ENCODE data around the gene GSG1L. TPM values are rescaled to one million over a fixed set of nuclear protein-coding genes. Genes with fewer than 3 reads are reported as not detected.

GSG1L gene
- total RNA-seq, 1 donor, result not detected

DNA sequence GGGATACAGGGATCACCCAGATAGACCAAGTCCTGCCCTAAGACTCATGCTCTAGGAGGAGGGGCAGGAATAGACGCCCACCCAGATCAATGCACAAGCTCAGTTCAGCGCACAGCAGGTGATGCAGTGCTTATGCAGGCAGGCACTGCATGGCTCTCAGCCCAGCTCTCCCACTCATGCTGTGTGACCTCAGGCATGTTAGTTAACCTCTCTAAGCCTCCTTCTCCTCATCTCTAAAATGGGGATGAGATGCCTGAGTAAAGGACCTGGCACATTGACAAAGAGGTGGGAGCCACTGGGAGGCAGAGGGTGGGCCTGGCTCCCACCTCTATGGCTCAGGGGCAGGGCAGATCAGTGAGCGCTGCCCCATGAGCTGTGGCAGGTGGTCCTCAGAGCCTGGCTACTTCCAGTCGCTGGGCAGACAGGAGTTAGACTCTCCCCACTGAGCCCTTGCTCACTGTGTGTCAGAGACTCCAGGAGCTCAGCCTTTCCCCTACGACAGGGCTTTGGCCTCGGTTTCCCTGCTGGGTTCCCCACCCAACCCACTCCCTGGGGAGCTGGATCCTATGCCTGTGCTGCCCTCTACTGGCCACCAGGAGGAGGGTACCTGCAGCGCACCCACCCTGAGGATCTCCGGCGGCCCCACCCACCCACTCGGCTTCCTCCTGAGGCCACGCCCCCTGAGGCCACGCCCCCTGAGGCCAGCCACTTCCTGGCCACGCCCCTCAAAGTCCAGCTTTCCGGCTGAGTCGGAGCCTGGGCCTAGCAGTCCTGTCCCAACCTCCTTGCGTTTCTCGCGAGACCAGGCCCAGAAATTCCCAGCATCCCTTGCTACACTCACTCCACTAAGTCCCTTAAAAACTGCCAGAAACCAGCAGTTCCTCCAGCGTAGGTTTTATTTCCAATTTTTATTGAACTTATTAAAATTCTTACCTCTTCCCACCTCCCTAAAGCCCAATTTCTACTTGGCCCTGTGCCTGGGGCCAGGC, 196.1 kb downstream of the GSG1L start:
- DNase-seq (ENCODE audit: low read depth in 2 of 3, low spot score in 2 of 3), result peak in 2 of 3 donors; percentile 67

DNA sequence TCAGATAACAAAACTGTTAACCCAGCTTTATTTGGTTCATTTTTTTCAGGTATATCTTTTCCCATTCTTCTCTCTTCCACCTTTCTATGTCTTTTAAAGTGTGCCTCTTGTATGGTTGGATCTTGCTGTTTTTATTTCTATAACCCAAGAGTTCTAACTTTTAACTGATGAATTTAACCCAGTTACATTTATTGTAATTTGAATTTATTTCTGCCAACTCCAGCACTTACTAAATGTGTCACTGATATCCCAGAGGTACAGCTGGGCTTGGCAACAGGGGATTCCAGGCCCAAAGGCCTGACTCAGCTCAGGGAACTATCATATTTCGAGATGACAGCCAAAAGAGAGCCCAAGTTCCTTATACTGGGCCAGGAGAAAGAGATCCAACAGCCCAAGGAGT, 200.1 kb downstream of the GSG1L start:
- DNase-seq (ENCODE audit: low read depth in 2 of 3, low spot score in 2 of 3), result no peak

DNA sequence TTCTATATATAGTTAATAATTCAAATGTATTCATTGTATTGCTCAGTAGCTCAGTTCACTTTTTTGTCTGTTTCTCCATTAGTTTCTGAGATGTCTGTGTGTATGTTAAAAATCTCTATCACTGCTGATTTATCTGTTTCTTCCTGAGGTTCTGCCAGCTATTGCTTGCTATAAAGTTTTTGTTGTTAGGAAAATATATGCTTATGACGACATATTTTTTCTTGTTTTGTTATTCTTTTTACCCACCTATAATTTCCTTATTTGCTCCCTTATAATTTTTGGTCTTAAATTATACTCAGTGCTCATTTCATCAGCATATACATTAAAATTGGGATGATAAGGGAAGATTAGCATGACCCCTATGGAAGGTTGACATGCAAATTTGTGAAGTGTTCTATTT, 200.6 kb downstream of the GSG1L start:
- no peak for DNase-seq (ENCODE audit: low read depth in 2 of 3, low spot score in 2 of 3)

DNA sequence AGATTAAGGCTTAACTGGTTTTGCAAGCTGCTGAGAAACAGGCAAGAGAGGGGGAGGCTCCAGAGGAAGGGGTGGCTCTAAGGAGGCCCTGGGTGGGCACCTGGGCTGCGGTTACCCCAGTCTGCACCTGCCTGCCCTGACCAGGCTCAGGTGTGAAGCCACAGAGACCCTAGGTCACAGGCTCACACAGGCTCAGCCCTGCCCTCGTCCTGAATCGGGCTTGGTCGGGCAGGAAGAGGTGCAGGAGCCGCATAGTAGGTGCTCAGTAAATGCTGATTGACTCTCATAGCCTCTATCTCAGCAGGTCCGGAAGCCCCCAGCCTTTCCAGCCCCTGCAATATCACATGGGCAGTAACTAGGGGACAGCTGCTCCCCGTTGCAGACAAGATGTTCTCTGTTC, 203.4 kb downstream of the GSG1L start:
- DNase-seq (ENCODE audit: low read depth in 2 of 3, low spot score in 2 of 3), result no peak

DNA sequence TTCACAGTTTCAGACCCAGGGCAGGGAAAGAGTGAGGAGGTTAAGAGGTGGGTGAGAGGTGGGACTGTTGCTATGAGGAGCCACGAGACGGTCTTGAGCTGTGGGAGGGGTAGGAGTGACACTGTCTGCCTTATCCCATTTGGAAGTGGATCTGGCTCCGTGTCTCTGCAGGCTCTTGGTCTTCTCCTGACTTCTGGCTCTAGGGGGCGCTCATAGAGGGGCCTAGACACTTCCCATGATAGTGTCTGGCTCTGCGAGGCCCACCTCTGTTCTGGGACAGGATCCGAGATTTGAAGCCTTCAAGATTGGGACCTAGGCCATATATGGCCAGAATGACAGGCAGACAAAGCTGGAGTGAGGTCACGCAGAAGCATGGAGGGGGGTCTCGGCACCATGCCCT, 204.5 kb downstream of the GSG1L start:
- no peak for DNase-seq (ENCODE audit: low read depth in 2 of 3, low spot score in 2 of 3)

DNA sequence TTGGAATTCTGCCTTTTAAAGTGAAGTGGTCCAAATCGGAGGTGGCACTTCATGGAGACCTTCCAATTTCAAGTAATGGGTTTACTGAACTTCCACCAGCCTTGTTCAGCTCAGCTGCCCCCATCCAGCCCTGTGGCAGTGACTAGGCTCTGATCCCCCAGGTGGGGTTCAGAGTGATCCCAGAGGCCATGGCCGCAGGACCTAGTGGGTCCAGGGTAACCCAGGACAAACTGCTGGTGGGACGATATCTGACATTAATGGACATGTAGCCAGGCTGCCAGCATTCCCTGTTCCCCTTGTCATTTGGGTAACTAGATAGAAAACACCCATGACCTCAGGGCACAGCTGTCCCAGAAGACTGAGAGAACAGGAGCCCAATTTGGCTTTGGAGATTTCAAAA, 209.9 kb downstream of the GSG1L start:
- DNase-seq (ENCODE audit: low read depth in 2 of 3, low spot score in 2 of 3), result no peak

DNA sequence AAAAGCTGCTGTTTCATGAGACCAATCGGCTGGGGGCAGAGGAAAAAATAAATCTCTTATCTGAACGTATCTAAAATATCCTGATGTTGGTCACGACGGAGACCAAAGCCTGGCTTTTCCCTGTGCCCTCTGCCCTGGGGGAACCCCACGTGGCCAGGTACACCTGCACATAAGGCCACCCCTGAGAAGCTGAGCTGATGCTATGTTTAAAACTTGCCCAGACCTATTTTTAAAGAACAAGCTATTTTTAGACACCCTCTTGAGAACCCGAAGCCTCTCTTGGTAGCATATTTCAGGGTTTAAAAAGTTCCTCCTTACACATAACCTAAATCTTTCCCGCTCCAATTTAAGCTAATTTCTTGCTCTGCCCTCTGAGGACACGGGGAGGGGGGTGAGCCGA, 210.4 kb downstream of the GSG1L start:
- no peak for DNase-seq (ENCODE audit: low read depth in 2 of 3, low spot score in 2 of 3)

DNA sequence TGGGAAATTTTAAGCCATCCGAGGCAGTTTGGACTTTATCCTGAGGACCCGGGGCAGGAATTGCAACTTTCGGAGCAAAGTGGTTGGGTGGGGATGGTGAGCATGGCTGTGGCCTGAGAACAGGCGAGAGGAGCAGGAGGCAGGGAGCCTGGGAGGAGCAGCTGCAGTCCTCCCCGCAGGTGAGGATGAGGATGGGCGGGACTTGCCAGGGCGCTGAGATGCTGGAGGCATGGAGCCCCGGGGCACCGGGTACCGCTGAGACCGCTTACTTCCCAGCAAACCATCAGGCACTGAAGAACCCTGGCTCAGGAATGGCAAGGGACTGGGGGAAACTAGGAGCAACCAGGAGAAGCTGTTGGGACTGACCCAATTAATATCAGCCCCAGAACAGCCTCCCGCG, 210.8 kb downstream of the GSG1L start:
- DNase-seq (ENCODE audit: low read depth in 2 of 3, low spot score in 2 of 3), result no peak

DNA sequence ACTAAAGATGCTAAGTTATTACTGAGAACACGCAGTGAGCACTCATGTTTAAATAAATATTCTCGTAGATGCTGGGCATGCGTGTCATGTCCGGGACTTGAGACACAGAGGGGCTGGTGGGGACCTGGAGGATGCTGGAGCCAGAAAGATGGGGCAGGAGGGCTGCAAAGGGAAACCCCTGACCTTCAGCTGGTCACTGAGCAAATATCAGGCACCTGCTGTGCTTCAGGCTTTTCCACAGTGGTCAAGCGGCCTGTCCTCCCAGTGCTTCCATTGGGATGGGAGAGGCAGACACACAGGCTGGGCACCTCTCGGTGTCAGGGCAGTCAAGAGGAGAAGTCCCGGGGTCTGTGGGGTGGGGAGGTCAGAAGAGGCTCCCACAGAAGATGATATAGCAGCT, 211.4 kb downstream of the GSG1L start:
- no peak for DNase-seq (ENCODE audit: low read depth in 2 of 3, low spot score in 2 of 3)

DNA sequence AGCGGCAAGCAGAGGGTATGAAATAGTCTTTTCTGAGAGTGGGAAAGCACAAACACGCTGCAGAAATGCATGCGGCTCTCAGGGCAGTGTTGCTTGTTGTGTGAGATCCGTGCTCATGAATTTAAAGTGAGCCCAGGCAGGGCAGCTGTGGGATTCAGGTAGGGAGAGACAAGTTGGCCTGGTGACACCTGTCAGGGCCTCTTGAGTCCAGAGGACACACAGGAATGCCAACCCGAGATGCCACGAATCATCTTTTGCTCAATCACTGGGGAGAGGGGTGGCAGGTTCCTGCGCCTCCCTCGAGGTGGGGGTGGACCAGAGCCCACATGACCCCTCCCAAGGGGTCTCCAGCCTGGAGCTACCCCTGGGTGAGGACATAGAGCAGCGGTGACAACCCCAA, 211.9 kb downstream of the GSG1L start:
- no peak for DNase-seq (ENCODE audit: low read depth in 2 of 3, low spot score in 2 of 3)

DNA sequence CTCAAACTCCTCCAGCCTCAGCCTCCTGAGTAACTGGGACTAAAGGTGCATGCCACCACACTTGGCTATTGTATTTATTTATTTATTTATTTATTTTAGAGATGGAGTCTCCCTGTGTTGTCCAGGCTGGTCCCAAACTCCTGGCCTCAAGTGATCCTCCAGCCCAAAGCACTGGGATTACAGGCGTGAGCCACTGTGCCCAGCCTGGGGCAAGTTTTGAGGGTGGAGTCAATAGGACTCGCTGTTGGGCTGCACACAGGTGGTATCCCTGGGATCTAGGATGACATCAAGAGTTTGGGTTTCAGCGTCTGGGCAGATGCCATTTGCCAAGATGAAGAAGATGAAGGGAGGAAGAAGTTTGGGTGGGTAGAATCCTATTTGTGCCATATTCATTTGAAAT, 213.9 kb downstream of the GSG1L start:
- DNase-seq (ENCODE audit: low read depth in 2 of 3, low spot score in 2 of 3), result no peak

DNA sequence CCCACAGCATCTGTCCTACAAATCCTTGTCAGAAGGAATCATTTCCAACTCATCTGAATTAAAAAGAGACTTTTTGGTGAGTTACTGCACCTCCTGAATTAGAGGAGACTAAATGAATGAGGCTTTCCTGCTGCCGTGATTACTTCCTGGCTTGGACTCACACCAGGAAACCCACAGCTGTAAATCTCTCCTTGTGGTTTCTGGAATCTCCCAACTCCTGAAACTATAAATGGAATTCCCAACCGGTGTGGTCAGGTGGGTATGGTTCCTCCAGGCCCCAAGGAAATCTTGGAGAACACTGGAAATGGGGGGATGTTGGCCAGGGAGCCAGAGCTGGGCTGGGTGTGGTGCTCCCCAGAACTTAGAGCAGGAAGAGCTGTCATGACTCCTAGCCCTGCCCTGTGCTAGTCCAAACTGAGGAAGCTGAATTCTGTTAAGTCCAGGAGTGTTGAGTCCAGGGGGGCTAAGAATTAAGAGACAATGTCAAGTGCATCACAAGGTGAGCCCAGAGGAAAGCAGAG, 216.4 kb downstream of the GSG1L start:
- DNase-seq (ENCODE audit: low read depth in 2 of 3, low spot score in 2 of 3), result no peak

DNA sequence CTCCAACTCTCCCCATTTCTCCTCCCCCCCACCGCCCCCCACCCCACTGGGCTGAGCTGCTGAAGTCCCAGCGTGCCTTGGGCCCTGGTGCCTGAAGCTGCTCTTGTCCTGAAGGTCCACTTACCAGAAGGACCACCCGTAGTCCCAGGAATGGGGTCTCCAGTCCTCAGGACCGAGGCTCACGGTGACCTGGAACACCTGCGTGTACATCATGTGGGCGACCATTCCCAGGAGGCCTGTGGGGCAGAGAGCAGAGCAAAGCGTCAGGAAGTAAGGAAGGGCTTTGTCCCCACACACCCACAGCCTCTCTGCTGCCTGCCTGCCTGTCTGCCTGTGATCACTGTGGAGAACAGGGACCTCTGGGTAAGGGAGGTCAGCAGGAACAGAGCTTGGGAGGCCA, 218.7 kb downstream of the GSG1L start:
- DNase-seq (ENCODE audit: low read depth in 2 of 3, low spot score in 2 of 3), result no peak

DNA sequence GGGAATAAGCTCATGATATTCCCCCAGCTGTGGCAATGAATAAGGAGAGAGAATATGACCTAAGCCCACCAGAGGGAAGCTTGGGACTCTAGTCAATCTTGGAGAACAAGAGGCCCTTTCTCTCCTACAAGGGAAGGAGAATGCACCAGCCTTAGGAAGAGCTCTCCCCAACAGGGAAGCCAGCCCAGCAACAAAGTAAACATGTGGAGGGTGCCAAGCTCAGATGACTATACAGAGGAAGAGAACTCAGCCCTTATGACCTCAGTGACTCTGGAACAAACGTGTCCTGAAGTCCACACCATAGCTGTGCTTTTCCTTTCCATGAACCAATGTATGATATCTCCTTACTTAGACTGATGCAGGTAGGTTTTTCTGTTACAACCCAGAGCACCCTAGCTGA, 219.7 kb downstream of the GSG1L start:
- no peak for DNase-seq (ENCODE audit: low read depth in 2 of 3, low spot score in 2 of 3)

DNA sequence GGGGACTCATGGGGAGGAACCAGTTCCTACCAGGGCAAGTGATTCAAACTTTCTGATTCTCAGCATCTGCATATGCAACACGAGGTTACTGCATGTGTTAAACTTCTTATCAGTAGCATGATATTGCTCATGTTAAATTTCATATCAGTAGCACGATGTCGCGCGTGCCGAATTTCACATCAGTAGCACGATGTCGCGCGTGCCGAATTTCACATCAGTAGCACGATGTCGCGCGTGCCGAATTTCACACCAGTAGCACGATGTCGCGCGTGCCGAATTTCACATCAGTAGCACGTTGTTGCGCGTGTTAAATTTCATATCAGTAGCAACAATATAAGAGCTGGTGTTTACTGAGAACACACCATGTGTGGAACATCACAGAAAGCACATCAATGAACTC, 221.6 kb downstream of the GSG1L start:
- no peak for DNase-seq (ENCODE audit: low read depth in 2 of 3, low spot score in 2 of 3)

DNA sequence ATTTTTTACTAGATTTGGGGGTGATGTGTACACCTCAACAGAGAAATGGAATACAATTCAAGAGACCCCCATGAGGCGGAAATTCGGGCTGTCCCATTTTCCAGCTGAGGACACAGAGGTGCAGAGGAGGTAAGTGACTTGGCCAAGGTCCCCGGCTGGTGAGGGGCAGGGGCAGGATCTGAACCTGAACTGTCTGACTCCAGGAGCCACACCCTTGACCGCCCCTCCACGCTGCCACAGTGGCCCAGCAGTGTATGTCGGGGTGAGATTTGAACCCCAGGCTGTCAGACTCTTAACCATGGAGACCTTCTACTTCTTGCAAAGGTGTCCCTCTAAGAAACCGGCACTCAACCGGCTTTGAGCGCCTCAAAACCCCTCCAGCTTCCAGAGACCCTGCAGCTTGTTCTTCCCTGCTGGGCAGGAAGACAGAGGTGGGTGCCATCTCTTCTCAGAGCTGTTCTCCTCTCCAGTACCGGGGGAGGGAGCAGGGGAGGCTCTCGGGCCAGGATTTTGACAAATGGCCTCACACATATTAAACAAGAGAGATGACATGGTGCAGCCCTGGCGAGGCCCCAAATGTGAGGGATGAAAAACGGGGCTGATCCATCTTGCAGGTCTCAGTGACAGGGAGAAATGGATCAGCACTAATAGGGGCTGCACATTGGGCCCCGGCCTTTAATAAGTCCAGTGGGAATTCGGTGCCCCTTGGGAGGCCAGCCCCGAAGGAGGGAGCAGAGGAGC, 222.3 kb downstream of the GSG1L start:
- no peak for DNase-seq (ENCODE audit: low read depth in 2 of 3, low spot score in 2 of 3)

DNA sequence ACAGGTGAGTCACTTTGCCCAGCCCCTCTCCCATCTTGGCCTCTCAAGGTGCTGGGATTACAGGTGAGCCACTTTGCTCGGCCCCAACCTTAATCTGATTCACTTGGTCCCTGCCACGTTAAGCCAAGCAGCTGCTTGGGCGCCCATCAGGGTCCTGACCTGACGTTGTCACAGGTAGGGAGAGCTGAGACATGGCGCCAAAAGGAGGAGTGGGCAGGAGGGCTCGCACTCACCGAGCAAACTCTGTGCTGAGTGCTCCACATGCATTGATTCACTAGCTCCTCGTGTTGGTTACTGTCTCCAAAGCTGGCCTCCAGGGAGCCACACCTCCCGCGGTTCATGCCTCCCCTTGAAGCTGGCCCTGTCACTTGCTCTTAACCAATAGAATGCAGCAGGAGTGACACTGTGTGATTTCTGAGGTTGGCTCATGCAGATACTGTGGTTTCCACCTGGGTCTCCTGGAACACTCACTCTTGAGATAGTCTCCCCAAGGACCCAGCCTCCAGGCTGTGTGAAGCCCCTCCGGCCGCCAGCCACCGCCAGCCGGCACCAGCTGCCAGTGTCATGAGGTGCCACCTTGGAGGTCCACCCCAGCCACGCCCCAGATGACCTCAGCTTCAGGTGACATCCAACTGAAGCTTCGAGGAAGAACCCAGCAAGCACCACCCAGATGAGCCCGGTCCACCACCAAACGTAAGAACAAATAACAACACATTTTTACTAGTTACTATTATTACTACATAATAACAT, 223.0 kb downstream of the GSG1L start:
- no peak for DNase-seq (ENCODE audit: low read depth in 2 of 3, low spot score in 2 of 3)

DNA sequence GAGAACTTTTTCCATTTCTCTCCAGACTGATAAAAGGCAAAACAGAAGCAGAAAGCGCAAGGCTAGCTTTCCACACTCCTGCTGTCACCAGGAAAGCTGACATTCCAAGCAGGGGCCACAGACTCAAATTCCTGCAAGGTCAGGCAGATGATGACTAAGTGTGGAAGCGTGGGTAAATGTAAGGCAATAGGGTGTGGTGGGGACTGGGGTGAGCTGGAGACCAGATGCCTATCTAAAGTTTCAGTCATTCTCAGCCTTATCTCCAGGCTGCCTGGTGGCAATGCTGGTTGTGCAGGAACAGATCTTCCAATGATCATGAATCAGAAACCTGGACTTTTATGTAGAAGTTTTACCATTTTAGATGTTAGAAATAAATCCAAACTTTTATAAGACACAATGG, 224.1 kb downstream of the GSG1L start:
- DNase-seq (ENCODE audit: low read depth in 2 of 3, low spot score in 2 of 3), result no peak

DNA sequence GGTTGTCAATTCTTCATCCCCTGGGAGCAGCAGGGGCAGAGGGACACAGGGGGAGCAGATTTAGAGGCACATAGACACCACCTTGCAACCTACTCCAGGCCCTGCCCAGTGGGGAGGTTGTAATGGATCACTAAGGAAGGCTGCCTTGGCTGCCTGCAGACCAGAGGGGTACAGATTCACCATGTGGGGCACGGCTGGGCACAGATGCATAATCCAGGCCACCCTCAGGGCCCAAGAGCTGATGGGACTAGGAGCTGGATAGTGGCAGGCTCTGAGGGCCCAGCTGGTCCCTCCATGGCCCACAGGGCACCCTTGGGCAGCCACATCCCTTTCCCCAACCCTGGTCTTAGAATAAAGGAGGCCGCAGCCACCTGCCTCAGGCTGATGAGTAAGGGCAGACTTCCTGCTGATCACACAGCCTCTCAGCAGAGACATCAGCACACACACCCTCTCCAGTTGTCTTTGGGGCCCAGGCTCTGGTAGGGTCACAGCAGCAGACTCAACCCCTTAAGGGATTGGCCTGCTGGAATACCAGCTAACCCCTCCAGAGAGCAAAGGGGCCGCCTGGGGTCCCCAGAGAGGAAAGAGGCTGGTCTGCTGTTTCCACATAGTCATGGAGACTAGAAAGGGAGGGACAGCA, 224.9 kb downstream of the GSG1L start:
- DNase-seq (ENCODE audit: low read depth in 2 of 3, low spot score in 2 of 3), result no peak

DNA sequence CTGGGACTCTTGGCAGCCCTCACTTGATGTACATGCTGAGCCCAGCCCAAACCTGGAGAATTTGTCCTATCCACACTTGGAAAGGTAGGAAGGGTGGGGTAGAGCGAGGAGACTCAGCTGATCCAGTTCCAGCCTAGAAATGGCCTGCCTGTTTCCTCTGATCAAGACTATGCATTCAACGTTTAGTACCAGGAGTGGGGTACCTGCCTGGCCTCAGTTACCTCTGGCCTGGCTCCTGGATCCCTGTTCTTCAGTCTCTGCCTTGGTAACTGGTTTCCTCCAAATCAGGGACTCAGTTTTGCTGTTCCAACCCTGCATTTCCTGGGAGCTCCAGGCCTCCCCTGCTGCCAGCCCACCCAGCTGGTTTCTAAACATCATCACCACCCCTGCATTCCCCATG, 233.5 kb downstream of the GSG1L start:
- no peak for DNase-seq (ENCODE audit: low read depth in 2 of 3, low spot score in 2 of 3)

DNA sequence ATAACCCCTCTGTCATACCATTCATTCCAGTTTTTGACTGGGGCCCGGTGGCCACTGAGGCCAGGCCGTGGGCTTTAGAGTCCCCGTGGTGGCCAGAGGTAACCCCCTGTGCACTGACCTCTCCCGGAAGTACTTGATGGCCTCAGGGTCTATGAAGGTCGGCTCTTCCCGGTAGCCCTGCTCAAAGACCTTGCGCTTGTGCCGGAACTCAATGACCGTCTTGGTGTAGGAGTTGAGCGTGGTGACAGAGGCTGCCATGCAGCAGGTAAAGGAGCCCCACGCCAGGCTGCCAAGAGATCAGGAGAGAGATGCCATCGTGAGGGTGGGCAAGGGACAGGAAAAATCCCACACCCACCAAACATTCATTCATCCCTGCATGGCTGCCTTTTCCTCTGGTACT, 234.8 kb downstream of the GSG1L start:
- no peak for DNase-seq (ENCODE audit: low read depth in 2 of 3, low spot score in 2 of 3)

Measured in hematopoietic multipotent progenitor cell (in vitro differentiated cells).